ENCODE data around the gene RTN4R. TPM values are rescaled to one million over a fixed set of nuclear protein-coding genes. Genes with fewer than 3 reads are reported as not detected.

Gene RTN4R
- total and polyA plus RNA-seq, 2 of the 13 experiments (the other 11 are each of a cell fraction or from before 2014, with no cell fraction given), result 0.22 to 0.77 TPM

DNA sequence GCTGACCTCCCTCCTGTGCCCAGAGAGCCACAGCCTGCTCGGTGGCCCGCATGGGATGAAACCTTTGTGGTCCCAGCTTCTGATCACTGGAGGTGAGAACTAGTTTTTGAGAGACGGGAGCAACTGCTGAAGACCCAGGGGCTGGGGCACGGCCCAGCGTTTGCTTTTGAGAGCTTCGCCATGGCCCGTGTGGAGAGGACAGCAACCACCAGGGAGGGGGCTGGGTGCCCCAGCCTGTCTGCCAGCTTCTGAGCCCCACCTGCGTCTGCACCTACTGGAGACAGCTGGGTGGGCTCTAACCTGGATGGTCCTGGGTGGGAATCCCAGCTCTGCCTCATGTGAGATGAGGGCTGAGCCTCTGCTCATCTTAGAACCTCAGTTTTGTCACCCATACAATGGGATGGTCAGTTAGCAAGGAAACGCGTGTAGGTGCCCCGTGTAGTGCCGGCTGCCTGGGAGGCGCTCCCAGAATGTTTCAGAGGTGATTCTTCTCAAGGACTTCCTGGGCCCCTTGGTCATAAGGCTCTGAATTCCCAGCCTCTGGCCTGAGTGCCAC lies 66.2 kb downstream of the RTN4R start:
- Histone ChIP-seq H3K36me3 (replicated peaks in 1 of 2; ENCODE audit: control insufficient read depth in 1 of 2, insufficient read depth in 2 of 2, low read length in 2 of 2) (no peaks in the 10 kb centered on the region), H3K27me3 (ENCODE audit: control insufficient read depth in 1 of 2, insufficient read depth in 2 of 2, low read length in 2 of 2) (peaks cover 9 to 90% of the 10 kb centered on the region in 2 experiments; a peak in 4 of 5 replicates), H3K9me3 (ENCODE audit: low read length) (no peaks in the 10 kb centered on the region), H3K4me3 (replicated peaks in 1 of 3; ENCODE audit: insufficient read depth in 1 of 3, low read depth in 2 of 3, low read length in 3 of 3) (no peak overlapping the region), H3K79me2 (ENCODE audit: insufficient read depth, low read length) (no peaks in the 10 kb centered on the region), H3K4me1 (ENCODE audit: insufficient read depth, low read length) (peaks cover 19% of the 10 kb centered on the region), H2AFZ (ENCODE audit: low read length) (no peak overlapping the region), H3K9ac (ENCODE audit: insufficient read depth, low read depth, low read length) (no peak overlapping the region), H4K20me1 (ENCODE audit: insufficient read depth, low read length) (no peaks in the 10 kb centered on the region), H3K27ac (ENCODE audit: extremely low read length, insufficient read depth, low read length) (no peak overlapping the region), H3K4me2 (ENCODE audit: low read depth, low read length) (no peak overlapping the region)
- WGBS (ENCODE audit: low lambda C conversion rate), result 10% methylated on average over 2 of the region's 13 CpGs
- POLR2A ChIA-PET, result no interaction called here
- BruUV-seq (replicated peaks), result no TSS peak
- CTCF ChIA-PET (ENCODE audit: low intra/inter-chr PET ratio, low total read pairs), result no interaction called here
- FAIRE-seq, result no peak
- in situ Hi-C loops (cut with HindIII; ENCODE audit: extremely low pct_ligation_motif_present, low pct_unique_long_range_greater_than_20kb) (no loop called here), intact Hi-C loops (cut with micrococcal nuclease; ENCODE audit: unreplicated experiment) (no loop called here)
- ATAC-seq, result no peak
- DNase-seq (ENCODE audit: low spot score), result no peak
- TF ChIP-seq ETV5 (CRISPR knock-in tag; IDR thresholded peaks at IDR 0.05; ENCODE audit: borderline replicate concordance) (no peak), ZNF629 (CRISPR knock-in tag; conservative IDR thresholded peaks at IDR 0.05) (peak; percentile 53)

DNA sequence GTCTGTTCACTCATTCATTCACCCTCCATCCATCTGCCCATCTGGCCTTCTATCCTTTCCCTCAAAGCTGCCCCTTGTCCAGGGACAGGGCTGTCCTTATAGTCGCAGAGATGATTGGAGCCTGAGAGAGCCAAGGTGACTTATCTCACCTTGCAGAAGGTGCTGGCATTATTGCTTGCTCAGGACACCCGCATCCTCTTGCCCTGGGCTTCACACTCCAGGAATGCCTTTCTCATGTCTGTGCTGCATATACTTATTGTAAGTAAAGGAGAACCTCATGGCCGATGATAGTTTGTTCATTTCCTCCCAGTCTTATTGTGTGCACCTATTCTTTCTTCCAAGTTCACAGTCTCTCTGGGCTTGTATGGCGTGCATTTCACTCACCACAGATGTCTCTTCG lies 68.2 kb downstream of the RTN4R start:
- Histone ChIP-seq H3K9me3 (ENCODE audit: low read length) (no peaks in the 10 kb centered on the region), H3K36me3 (replicated peaks in 1 of 2; ENCODE audit: control insufficient read depth in 1 of 2, insufficient read depth in 2 of 2, low read length in 2 of 2) (no peaks in the 10 kb centered on the region), H3K9ac (ENCODE audit: insufficient read depth, low read depth, low read length) (no peak overlapping the region), H4K20me1 (ENCODE audit: insufficient read depth, low read length) (no peaks in the 10 kb centered on the region), H2AFZ (ENCODE audit: low read length) (no peak overlapping the region), H3K4me3 (replicated peaks in 1 of 3; ENCODE audit: insufficient read depth in 1 of 3, low read depth in 2 of 3, low read length in 3 of 3) (no peak overlapping the region), H3K4me2 (ENCODE audit: low read depth, low read length) (no peak overlapping the region), H3K4me1 (ENCODE audit: insufficient read depth, low read length) (peaks cover 19% of the 10 kb centered on the region), H3K27me3 (ENCODE audit: control insufficient read depth in 1 of 2, insufficient read depth in 2 of 2, low read length in 2 of 2) (peaks cover 13 to 92% of the 10 kb centered on the region in 2 experiments; a peak in 4 of 5 replicates), H3K79me2 (ENCODE audit: insufficient read depth, low read length) (no peaks in the 10 kb centered on the region), H3K27ac (ENCODE audit: extremely low read length, insufficient read depth, low read length) (no peak overlapping the region)
- WGBS (ENCODE audit: low lambda C conversion rate), result 26% methylated on average over 5 of the region's 5 CpGs
- ATAC-seq (no peak), FAIRE-seq (no peak), DNase-seq (ENCODE audit: low spot score) (no peak)
- ChIA-PET POLR2A (no interaction called here), CTCF (ENCODE audit: low intra/inter-chr PET ratio, low total read pairs) (no interaction called here)
- in situ Hi-C loops (cut with HindIII; ENCODE audit: extremely low pct_ligation_motif_present, low pct_unique_long_range_greater_than_20kb), result no loop called here
- intact Hi-C loops (cut with micrococcal nuclease; ENCODE audit: unreplicated experiment), result no loop called here
- BruUV-seq (replicated peaks), result no TSS peak
- TF ChIP-seq ZNF329 (CRISPR knock-in tag; IDR thresholded peaks at IDR 0.05; ENCODE audit: low read depth) (no peak), NR3C1 (CRISPR knock-in tag; IDR thresholded peaks at IDR 0.05) (no peak), PHF8 (CRISPR knock-in tag; IDR thresholded peaks at IDR 0.05) (no peak), ATAD3A (CRISPR knock-in tag; IDR thresholded peaks at IDR 0.05) (no peak), ZFX (CRISPR knock-in tag; IDR thresholded peaks at IDR 0.05; ENCODE audit: low read depth) (no peak), ZNF558 (CRISPR knock-in tag; IDR thresholded peaks at IDR 0.05; ENCODE audit: borderline replicate concordance) (no peak), ZNF766 (CRISPR knock-in tag; IDR thresholded peaks at IDR 0.05; ENCODE audit: borderline replicate concordance) (no peak), NONO (IDR thresholded peaks at IDR 0.05) (no peak), NONO (CRISPR knock-in tag; conservative IDR thresholded peaks at IDR 0.05) (no peak)
- TF ChIP-seq, protein P1, sequence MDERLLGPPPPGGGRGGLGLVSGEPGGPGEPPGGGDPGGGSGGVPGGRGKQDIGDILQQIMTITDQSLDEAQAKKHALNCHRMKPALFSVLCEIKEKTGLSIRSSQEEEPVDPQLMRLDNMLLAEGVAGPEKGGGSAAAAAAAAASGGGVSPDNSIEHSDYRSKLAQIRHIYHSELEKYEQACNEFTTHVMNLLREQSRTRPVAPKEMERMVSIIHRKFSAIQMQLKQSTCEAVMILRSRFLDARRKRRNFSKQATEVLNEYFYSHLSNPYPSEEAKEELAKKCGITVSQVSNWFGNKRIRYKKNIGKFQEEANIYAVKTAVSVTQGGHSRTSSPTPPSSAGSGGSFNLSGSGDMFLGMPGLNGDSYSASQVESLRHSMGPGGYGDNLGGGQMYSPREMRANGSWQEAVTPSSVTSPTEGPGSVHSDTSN (CRISPR knock-in tag; IDR thresholded peaks at IDR 0.05), result no peak
- TF ChIP-seq, protein P2, sequence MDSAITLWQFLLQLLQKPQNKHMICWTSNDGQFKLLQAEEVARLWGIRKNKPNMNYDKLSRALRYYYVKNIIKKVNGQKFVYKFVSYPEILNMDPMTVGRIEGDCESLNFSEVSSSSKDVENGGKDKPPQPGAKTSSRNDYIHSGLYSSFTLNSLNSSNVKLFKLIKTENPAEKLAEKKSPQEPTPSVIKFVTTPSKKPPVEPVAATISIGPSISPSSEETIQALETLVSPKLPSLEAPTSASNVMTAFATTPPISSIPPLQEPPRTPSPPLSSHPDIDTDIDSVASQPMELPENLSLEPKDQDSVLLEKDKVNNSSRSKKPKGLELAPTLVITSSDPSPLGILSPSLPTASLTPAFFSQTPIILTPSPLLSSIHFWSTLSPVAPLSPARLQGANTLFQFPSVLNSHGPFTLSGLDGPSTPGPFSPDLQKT (CRISPR knock-in tag; IDR thresholded peaks at IDR 0.05; ENCODE audit: borderline replicate concordance), result no peak
- TF ChIP-seq, protein P3, sequence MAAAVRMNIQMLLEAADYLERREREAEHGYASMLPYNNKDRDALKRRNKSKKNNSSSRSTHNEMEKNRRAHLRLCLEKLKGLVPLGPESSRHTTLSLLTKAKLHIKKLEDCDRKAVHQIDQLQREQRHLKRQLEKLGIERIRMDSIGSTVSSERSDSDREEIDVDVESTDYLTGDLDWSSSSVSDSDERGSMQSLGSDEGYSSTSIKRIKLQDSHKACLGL (CRISPR knock-in tag; IDR thresholded peaks at IDR 0.05), result no peak

Measured in HepG2 (cell line).